Measurements from ENCODE around the gene EGFR.

Gene EGFR

GRCh38 chr7:55088107-55088506 is 69.3 kb downstream of the EGFR start:
- H3K79me2 ChIP-seq (ENCODE audit: insufficient read depth, low read depth), result no peaks in the 10 kb centered on the region
- H4K20me1 ChIP-seq (ENCODE audit: insufficient read depth), result no peaks in the 10 kb centered on the region
- no peak for TF ChIP-seq CTCF (conservative IDR thresholded peaks at IDR 0.05; ENCODE audit: low read depth, low read length)
- no peak overlapping the region for H3K27ac ChIP-seq
- no peaks in the 10 kb centered on the region for H3K4me1 ChIP-seq (ENCODE audit: low read depth, poor library complexity, severe bottlenecking)
- H2AFZ ChIP-seq (ENCODE audit: low read depth), result no peak overlapping the region
- no peaks in the 10 kb centered on the region for H3K27me3 ChIP-seq (ENCODE audit: insufficient read depth, low read depth)
- H3K9ac ChIP-seq, result no peak overlapping the region
- H3K36me3 ChIP-seq (ENCODE audit: insufficient read depth), result no peaks in the 10 kb centered on the region
- no peak overlapping the region for H3K4me2 ChIP-seq
- H3K4me3 ChIP-seq (IDR thresholded peaks at IDR 0.05; ENCODE audit: insufficient read depth, low read depth, low read length), result no peak overlapping the region

- H3K27ac ChIP-seq, result no peak overlapping the region
- H3K4me1 ChIP-seq (ENCODE audit: low read depth, poor library complexity, severe bottlenecking), result no peaks in the 10 kb centered on the region
- H3K27me3 ChIP-seq (ENCODE audit: insufficient read depth, low read depth), result no peaks in the 10 kb centered on the region
- no peaks in the 10 kb centered on the region for H4K20me1 ChIP-seq (ENCODE audit: insufficient read depth)
- H3K4me2 ChIP-seq, result no peak overlapping the region
- H2AFZ ChIP-seq (ENCODE audit: low read depth), result no peak overlapping the region
- H3K9ac ChIP-seq, result no peak overlapping the region
- no peaks in the 10 kb centered on the region for H3K79me2 ChIP-seq (ENCODE audit: insufficient read depth, low read depth)
- no peak overlapping the region for H3K4me3 ChIP-seq (IDR thresholded peaks at IDR 0.05; ENCODE audit: insufficient read depth, low read depth, low read length)
- no peaks in the 10 kb centered on the region for H3K36me3 ChIP-seq (ENCODE audit: insufficient read depth)
- TF ChIP-seq CTCF (conservative IDR thresholded peaks at IDR 0.05; ENCODE audit: low read depth, low read length), result no peak
These were observed 69.8 kb downstream of the EGFR start for GRCh38 chr7:55088620-55089019.

GRCh38 chr7:55092186-55092974 is 73.6 kb downstream of the EGFR start:
- Histone ChIP-seq H3K27me3 (ENCODE audit: insufficient read depth, low read depth) (no peaks in the 10 kb centered on the region), H3K9ac (no peak overlapping the region), H2AFZ (ENCODE audit: low read depth) (no peak overlapping the region), H3K27ac (no peak overlapping the region), H3K79me2 (ENCODE audit: insufficient read depth, low read depth) (no peaks in the 10 kb centered on the region), H3K4me3 (IDR thresholded peaks at IDR 0.05; ENCODE audit: insufficient read depth, low read depth, low read length) (no peak overlapping the region), H4K20me1 (ENCODE audit: insufficient read depth) (no peaks in the 10 kb centered on the region), H3K4me2 (no peak overlapping the region), H3K36me3 (ENCODE audit: insufficient read depth) (0 out of 2 replicates have a peak, but pooled peaks cover 3% of the 10 kb centered on the region), H3K4me1 (ENCODE audit: low read depth, poor library complexity, severe bottlenecking) (no peaks in the 10 kb centered on the region)
- no peak for TF ChIP-seq CTCF (conservative IDR thresholded peaks at IDR 0.05; ENCODE audit: low read depth, low read length)

- no peak for TF ChIP-seq CTCF (conservative IDR thresholded peaks at IDR 0.05; ENCODE audit: low read depth, low read length)
- no peak overlapping the region for H3K4me3 ChIP-seq (IDR thresholded peaks at IDR 0.05; ENCODE audit: insufficient read depth, low read depth, low read length)
- no peaks in the 10 kb centered on the region for H3K27me3 ChIP-seq (ENCODE audit: insufficient read depth, low read depth)
- no peak overlapping the region for H3K9ac ChIP-seq
- H3K4me1 ChIP-seq (ENCODE audit: low read depth, poor library complexity, severe bottlenecking), result no peaks in the 10 kb centered on the region
- H4K20me1 ChIP-seq (ENCODE audit: insufficient read depth), result no peaks in the 10 kb centered on the region
- H2AFZ ChIP-seq (ENCODE audit: low read depth), result no peak overlapping the region
- no peak overlapping the region for H3K4me2 ChIP-seq
- 0 out of 2 replicates have a peak, but pooled peaks cover 3% of the 10 kb centered on the region for H3K36me3 ChIP-seq (ENCODE audit: insufficient read depth)
- H3K79me2 ChIP-seq (ENCODE audit: insufficient read depth, low read depth), result no peaks in the 10 kb centered on the region
- H3K27ac ChIP-seq, result no peak overlapping the region
These were observed 74.2 kb downstream of the EGFR start for GRCh38 chr7:55092975-55093373.

All from KMS-11 (cell line).